Measurements from ENCODE around the gene CD99.

DNA sequence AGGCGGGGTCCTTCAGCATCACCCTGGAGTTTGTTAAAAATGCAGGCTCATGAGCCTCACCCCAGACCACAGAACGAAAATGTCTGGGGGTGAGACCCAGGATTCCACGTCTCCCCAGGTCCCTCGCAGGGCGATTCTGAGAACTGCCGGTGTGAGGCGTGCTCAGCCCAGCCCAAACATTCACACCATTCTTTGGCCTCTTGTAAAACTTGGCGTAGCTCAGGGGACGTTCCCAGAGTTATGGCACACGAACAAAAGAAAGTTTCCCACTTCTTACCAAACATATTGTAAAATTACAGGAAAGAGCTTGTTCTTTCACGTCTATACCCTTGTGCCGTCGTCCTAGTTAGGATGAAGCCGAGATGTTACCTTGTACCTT is 12.9 kb downstream of the CD99 start:
- no peak for TF ChIP-seq HNRNPL (IDR thresholded peaks at IDR 0.05; ENCODE audit: low read depth, low read length)
- TF ChIP-seq KLF6 (CRISPR knock-in tag; IDR thresholded peaks at IDR 0.05), result no peak
- TF ChIP-seq NBN (conservative IDR thresholded peaks at IDR 0.05), result no peak
- no peak for TF ChIP-seq ESRRA (CRISPR knock-in tag; IDR thresholded peaks at IDR 0.05; ENCODE audit: low read depth)

All from HepG2 (cell line).